PC-3 (cell line): ENCODE measurements around the gene IFNGR2. TPM values are rescaled to one million over a fixed set of nuclear protein-coding genes. Genes with fewer than 3 reads are reported as not detected.

Experiments
- ATAC-seq: fragments of 200-7000 bp; cut with Tn5 transposase; 2 replicates; pipeline ENCODE4 v1.9.1; 2020; ENCODE audit warnings: mild to moderate bottlenecking, moderate library complexity
- BruUV-seq: library from RNA; stranded (reverse); fragments of 400-500 nt; replicated peaks from 2 replicates; lab custom pipeline; 2021; lab: Mats Ljungman, UMichigan
- CTCF ChIA-PET: fragments of 300-600 bp; sonication (Branson Sonifier 250); formaldehyde crosslinking; loops from one replicate; lab custom pipeline; 2022; ENCODE audit warnings: antibody characterized with exemption; lab: Charles Lee
- POLR2A ChIA-PET: fragments of 300-600 bp; sonication (Branson Sonifier 250); formaldehyde crosslinking; loops from one replicate; lab custom pipeline; 2022; ENCODE audit warnings: antibody characterized with exemption; ENCODE audit not compliant: unreplicated experiment; lab: Charles Lee
- DNase-seq: peaks from one replicate; pipeline ENCODE4 v3.0.0-alpha.2; 2015
- H2AFZ ChIP-seq: fragments of 300-600 bp; sonication (generic); 2 replicates; pipeline ENCODE4 v1.6.0; 2016; ENCODE audit warnings: antibody characterized with exemption, low read length
- H3F3A ChIP-seq: fragments of 300-600 bp; sonication (generic); one replicate; pipeline ENCODE4 v1.6.0; 2017; ENCODE audit warnings: antibody characterized with exemption, low read length, control low read depth, mild to moderate bottlenecking; ENCODE audit not compliant: unreplicated experiment
- H3K27ac ChIP-seq: fragments of 300-600 bp; sonication (generic); 2 replicates; pipeline ENCODE4 v1.5.1; 2016; ENCODE audit warnings: mild to moderate bottlenecking, low read length
- H3K27me3 ChIP-seq: fragments of 300-600 bp; sonication (generic); 2 replicates; pipeline ENCODE4 v1.6.1; 2016; ENCODE audit warnings: low read length, mixed read lengths
- H3K36me3 ChIP-seq: fragments of 300-600 bp; sonication (generic); 2 replicates; pipeline ENCODE4 v1.6.1; 2016; ENCODE audit warnings: low read depth, mixed run types, low read length, mixed read lengths
- H3K4me1 ChIP-seq: fragments of 300-600 bp; sonication (generic); 2 replicates; pipeline ENCODE4 v1.5.1; 2016; ENCODE audit warnings: low read length; ENCODE audit not compliant: insufficient read depth
- H3K4me2 ChIP-seq: fragments of 300-600 bp; sonication (generic); 2 replicates; pipeline ENCODE4 v1.6.0; 2016; ENCODE audit warnings: low read length
- H3K4me3 ChIP-seq: fragments of 300-600 bp; sonication (generic); 2 replicates; pipeline ENCODE4 v1.5.1; 2016; ENCODE audit warnings: mild to moderate bottlenecking, low read length, mixed read lengths
- H3K79me2 ChIP-seq: fragments of 300-600 bp; sonication (generic); 2 replicates; pipeline ENCODE4 v1.6.1; 2017; ENCODE audit warnings: low read length, mixed read lengths
- H3K9ac ChIP-seq: fragments of 300-600 bp; sonication (generic); 2 replicates; pipeline ENCODE4 v1.6.0; 2016; ENCODE audit warnings: mild to moderate bottlenecking, low read length
- H3K9me2 ChIP-seq: fragments of 300-600 bp; sonication (generic); replicated peaks from 2 replicates; pipeline ENCODE4 v1.6.1; 2016; ENCODE audit warnings: mixed run types, low read length, mixed read lengths
- H3K9me3 ChIP-seq: fragments of 300-600 bp; sonication (generic); 2 replicates; pipeline ENCODE4 v1.6.1; 2016; ENCODE audit warnings: low read length, mixed read lengths
- H4K20me1 ChIP-seq: fragments of 300-600 bp; sonication (generic); 2 replicates; pipeline ENCODE4 v1.6.1; 2016; ENCODE audit warnings: low read length, mixed read lengths
- EZH2 ChIP-seq: fragments of 300-600 bp; sonication (generic); IDR thresholded peaks from one replicate; pipeline ENCODE4 v1.6.1; 2017; ENCODE audit warnings: antibody characterized with exemption, mild to moderate bottlenecking, low read length; ENCODE audit not compliant: unreplicated experiment
- EZH2phosphoT487 ChIP-seq: fragments of 300-600 bp; sonication (generic); IDR thresholded peaks from 2 replicates; pipeline ENCODE4 v1.6.1; 2018; ENCODE audit warnings: mild to moderate bottlenecking, antibody characterized with exemption, low read length, borderline replicate concordance
- intact Hi-C: fragments of 100-400 bp; cut with micrococcal nuclease; formaldehyde crosslinking; loops from 2 replicates; pipeline ENCODE4 v1.9.0; 2023
- total RNA-seq: library from RNA; depleted of rRNA; stranded (reverse); fragments of >200 nt; gene quantifications from 2 replicates; pipeline ENCODE4 v1.2.3, GENCODE V29; 2014
- TF ChIP-seq, protein P1 (sequence below): fragments of 300-600 bp; sonication (generic); conservative IDR thresholded peaks from 2 replicates; pipeline ENCODE4 v1.5.1; 2017; ENCODE audit warnings: antibody characterized with exemption, low read depth, mild to moderate bottlenecking, low read length

IFNGR2 gene
- total RNA-seq, 1 experiment from 2014 or later, result 37.8 TPM

DNA sequence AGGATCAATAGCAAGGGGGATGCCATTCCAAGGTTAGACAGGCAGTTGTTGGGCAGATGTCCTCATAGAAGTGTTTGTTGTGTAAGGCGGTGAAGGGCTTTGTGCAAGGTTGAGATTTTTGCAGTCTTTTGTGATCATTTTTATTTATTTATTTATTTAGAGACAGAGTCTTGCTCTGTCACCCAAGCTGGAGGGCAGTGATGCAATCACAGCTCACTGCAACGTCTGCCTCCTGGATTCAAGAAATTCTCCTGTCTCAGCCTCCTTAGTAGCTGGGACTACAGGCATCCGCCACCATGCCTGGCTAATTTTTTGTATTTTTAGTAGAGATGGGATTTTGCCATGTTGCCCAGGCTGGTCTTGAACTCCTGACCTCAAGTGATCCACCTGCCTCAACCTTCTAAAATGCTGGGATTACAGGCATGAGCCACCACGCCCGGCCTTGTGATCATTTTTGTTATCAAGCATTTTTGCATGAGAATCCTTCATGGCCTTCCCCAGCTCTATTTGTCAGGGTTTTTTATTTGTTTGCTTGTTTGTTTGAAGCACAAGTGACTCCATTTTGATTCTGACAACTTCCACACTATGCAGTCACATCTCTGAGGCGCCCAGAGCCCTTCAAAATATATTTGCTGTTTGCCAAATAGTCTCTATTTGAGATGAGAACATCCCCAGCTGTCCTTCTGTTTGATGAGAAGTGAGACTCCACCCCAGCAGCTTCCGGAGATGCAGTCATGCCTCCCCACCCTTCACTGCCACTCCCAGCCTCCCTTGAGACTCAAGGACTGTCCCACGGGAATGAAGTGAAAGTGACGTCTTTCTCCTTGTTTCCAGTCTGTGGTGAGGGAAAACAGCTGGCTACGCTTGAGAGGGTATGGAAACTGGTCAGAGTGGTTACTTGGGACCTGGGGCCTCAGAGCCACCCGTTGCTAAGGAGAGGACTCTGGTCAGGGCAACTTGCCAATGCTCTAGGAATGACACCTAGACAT is 38.6 kb downstream of the IFNGR2 start:
- intact Hi-C loops, result loop anchor here (1.0 kb wide), 1 partner anchor 81 kb away; no protein-coding TSS in a partner anchor

GRCh38 chr21:33443194-33443593 is 40.0 kb downstream of the IFNGR2 start:
- H3K9me3 ChIP-seq, result no peaks in the 10 kb centered on the region
- H3K4me3 ChIP-seq, result no peak overlapping the region
- no peak overlapping the region for H3K4me2 ChIP-seq
- TF ChIP-seq, protein P1, sequence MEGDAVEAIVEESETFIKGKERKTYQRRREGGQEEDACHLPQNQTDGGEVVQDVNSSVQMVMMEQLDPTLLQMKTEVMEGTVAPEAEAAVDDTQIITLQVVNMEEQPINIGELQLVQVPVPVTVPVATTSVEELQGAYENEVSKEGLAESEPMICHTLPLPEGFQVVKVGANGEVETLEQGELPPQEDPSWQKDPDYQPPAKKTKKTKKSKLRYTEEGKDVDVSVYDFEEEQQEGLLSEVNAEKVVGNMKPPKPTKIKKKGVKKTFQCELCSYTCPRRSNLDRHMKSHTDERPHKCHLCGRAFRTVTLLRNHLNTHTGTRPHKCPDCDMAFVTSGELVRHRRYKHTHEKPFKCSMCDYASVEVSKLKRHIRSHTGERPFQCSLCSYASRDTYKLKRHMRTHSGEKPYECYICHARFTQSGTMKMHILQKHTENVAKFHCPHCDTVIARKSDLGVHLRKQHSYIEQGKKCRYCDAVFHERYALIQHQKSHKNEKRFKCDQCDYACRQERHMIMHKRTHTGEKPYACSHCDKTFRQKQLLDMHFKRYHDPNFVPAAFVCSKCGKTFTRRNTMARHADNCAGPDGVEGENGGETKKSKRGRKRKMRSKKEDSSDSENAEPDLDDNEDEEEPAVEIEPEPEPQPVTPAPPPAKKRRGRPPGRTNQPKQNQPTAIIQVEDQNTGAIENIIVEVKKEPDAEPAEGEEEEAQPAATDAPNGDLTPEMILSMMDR, result no peak
- TF ChIP-seq EZH2 (no peak), EZH2phosphoT487 (no peak)
- H3K79me2 ChIP-seq, result no peaks in the 10 kb centered on the region
- no peaks in the 10 kb centered on the region for H3K27me3 ChIP-seq
- peaks cover 21% of the 10 kb centered on the region for H3K4me1 ChIP-seq
- no peaks in the 10 kb centered on the region for H3F3A ChIP-seq
- BruUV-seq, result no TSS peak
- H3K9ac ChIP-seq, result peak overlapping the region; percentile 67
- POLR2A ChIA-PET, result no interaction called here
- no peak overlapping the region for H2AFZ ChIP-seq
- no peaks in the 10 kb centered on the region for H3K9me2 ChIP-seq
- no peaks in the 10 kb centered on the region for H3K36me3 ChIP-seq
- intact Hi-C loops, result no loop called here
- CTCF ChIA-PET, result no interaction called here
- H4K20me1 ChIP-seq, result no peaks in the 10 kb centered on the region
- H3K27ac ChIP-seq, result peak overlapping the region; percentile 93
- no peak for ATAC-seq
- DNase-seq, result no peak

More for the DNA sequence above, 38.6 kb downstream of the IFNGR2 start:
- CTCF ChIA-PET, result interaction anchor here (0.7 to 1.3 kb wide), 5 partner anchors 31 to 242 kb away, joined by 3 to 4 read pairs (median 3); partner anchors contain the start of gene TMEM50B
- POLR2A ChIA-PET, result interaction anchor here (0.6 kb wide), 2 partner anchors 39 to 81 kb away, joined by 3 to 13 read pairs; no protein-coding TSS in a partner anchor
- ATAC-seq (peak; percentile 92), DNase-seq (peak; percentile 91)
- no peaks in the 10 kb centered on the region for H4K20me1 ChIP-seq
- no peaks in the 10 kb centered on the region for H3K27me3 ChIP-seq
- H3K4me1 ChIP-seq, result peaks cover 21% of the 10 kb centered on the region
- peak overlapping the region; percentile 47; the same call in 1 of the 2 replicates for H3K4me2 ChIP-seq
- peak overlapping the region; percentile 72 for H3K9ac ChIP-seq
- H3K36me3 ChIP-seq, result peaks cover 10% of the 10 kb centered on the region
- H3K27ac ChIP-seq, result peak overlapping the region; percentile 93
- TF ChIP-seq, protein P1, result no peak
- no peak overlapping the region for H3K4me3 ChIP-seq
- no TSS peak for BruUV-seq
- H3K79me2 ChIP-seq, result no peaks in the 10 kb centered on the region
- H3K9me3 ChIP-seq, result no peaks in the 10 kb centered on the region
- no peak overlapping the region for H2AFZ ChIP-seq
- no peaks in the 10 kb centered on the region for H3K9me2 ChIP-seq
- no peaks in the 10 kb centered on the region for H3F3A ChIP-seq
